HG03159 (cell line): ENCODE results near the gene CGB8.
"Not testable (repeated sequence)": the region's sequence is repeated elsewhere in the genome, so short reads cannot be mapped to it uniquely, and the experiment has no call there.

Experiments used
- ATAC-seq: cut with Tn5 transposase; IDR thresholded peaks from one replicate; pipeline ENCODE4 v1.9.1; 2021; ENCODE audit warnings: mild to moderate bottlenecking, moderate library complexity; ENCODE audit not compliant: unreplicated experiment

The CGB8 gene

DNA sequence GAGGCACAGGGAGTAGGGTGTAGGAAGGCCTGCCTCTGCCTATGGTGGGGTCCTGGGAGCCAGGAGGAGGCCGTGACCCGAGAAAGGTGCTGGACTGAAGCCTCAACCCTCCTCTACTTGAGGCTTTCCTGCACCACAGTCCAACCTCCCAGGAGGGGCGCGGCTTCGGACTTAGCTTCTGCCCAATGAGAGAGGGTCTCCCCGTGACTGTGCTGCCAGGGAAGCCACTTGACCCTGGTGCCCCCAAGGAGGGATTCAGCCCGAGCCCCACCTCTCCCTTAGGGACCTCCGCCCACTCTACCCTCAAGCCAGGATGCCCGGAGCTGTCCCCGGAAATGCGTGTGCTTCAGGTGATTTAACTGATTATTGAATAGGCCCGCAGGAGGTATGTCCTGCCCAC lies at the start of gene CGB8:
TSS of gene CGB8 (minus strand) at position 101 of the 400 bp plus-strand sequence. CDS start 372 bp downstream, outside the sequence.
- not testable (repeated sequence) for ATAC-seq

DNA sequence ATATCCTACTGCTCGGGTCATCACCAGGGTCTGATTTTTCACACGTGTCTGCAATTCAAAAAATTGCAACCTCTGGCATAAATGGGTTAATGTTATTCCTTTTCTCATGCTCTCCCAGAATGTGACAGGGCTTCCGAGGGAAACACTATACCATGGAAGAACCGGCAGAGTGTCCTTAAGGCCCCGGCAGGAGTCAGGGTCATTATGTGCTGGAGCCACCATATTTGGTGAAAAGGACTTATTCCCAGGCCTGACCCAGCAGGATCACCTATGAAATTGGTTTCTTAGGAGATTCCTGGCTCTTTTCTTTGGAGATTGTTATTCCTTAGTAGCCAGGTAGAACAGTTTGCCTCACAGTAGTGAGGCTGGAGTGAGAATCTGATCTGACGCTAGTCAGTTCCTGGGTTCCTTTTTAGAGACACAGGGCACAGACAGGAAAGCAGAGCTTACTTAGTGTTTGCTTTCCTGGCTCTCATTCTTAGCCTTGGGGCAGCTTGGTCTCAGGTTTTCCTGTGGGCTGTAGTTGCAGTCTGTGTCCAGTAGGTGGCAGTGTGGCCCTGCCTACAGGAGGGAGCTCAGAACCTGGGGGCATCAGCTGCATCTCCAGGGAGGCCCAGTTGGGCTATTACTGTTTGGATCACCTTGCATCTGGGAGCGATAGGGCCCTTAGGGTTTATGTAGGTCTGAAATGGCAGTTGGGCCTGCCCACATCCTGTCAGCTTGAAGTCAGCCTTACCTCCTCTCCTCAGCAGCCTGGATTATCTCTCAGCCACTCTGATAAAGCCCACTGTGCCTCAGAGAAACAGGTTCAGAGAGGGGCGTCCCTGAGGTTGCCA lies 48.8 kb upstream of the CGB8 start:
- ATAC-seq: no peak

DNA sequence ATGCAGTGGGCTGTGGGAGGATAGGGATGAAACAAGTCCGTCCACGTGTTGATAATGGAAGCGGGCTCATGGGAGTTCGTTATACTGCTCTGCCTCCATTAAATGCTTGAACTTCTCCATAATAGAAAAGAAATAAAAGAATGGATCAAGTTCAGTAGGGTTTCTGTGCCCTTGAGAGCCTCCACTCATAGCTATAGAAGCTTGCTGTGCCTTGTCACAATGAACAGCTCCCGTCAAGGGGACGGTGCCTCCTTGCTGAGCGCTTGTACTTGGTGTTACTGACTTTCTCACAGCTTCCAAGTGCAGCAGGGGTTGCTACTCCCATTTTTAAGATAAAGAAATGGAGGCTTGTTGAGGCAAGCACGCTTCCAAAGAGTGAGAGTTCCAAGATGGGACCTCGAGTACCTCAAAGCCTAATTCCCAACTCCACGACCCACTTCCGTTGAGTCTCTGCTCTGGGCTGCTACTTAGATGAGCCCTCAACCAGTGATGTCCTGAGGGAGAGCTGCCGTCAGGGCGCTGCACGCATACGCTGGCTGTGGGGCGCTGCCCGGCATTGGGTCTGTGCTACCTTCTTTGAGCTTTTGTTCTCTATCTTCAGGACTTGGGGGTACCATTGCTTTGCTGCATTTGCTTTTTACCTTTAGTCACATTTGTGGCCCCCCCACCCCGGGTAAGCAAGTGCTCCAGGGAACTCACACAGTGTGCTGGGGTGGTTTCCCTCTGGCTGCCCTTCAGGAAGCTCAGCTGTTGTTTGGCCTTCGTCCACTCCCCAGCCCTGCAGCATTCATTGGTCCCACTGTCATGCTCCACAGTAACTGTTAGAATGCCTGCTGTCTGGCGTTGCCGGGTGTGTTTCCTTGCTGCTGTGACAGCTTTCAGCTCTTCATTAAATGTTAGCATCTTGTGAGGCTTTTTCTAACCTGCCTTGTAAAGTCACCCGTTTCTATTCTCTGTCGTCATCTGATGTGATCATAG lies 45.9 kb upstream of the CGB8 start:
- no peak for ATAC-seq

DNA sequence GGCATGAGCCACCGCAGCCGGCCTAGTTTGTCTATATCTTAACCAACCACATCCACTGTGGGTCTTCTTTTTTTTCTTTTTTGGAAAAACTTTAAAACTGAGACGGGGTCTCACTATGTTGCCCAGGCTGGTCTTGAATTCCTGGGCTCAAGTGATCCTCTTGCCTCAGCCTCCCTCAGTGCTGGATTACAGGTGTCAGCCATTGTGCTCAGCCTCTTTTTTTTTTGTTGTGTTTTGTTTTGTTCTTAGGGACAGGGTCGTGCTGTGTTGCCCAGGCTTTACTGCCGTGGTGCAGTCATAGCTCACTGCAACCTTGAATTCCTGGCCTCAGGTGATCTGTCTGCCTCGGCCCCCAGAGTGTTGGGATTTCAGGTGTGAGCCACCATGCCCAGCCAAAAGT lies 43.8 kb upstream of the CGB8 start:
- no peak for ATAC-seq

DNA sequence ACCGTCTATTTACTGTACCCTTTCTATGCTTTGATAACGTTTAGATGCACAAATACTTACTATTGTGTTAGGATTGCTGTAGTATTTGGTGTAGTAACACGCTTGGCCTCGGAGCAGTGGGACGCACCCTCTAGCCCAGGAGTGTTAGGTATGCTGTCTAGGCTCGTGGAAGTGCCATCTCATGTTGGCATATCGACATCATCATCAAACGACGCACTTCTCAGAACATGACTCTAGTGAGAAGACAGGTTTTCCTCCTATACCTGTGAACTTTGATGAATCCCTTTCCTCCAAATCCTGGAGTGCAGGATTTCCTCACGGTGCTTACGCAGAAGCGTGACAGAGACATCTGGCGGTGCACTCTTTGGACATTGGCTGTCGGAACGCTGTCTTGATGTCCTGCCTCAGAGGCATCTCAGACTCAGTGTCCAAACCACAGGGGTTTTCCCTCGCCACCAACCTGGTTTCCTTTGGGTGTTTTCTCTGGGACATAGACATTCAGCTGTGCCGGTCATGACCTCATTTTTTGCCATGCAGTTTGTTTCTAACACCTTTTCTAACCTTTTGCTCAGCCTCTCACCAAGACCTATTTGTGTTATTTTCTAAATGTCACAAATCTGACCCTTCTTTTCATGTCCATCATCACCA lies 42.6 kb upstream of the CGB8 start:
- ATAC-seq: no peak

DNA sequence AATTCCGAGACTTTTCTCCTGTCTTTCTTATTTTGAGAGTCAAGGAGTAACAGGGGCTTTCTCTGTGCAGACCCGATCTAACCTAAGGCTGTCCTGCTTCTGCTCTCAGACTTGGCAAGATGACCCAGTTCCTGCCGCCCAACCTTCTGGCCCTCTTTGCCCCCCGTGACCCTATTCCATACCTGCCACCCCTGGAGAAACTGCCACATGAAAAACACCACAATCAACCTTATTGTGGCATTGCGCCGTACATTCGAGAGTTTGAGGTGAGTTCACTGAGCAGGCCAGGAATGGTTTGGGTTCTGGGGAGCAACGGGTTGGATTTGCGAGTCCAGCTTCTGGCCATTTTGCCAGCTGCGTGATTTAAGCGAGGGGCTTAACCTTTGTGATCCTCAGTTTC lies 37.4 kb upstream of the CGB8 start:
- no peak for ATAC-seq

DNA sequence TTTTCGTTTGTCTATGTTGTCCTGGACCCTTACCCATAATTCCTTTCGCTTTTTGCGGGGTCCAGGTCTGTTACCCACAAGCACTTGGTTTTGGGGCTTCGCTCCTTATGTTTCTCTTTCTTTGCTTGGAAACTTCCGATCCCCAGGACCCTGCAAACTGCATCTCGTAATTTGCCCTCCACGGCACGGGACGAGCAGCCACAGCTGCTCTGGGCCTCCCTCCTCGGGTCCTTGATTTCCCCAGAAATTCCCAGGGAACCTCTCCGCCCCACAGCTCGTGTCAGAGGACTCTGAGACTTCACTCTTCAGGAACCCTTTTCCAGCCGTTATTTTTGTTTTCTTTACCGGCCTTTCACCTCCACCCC lies 36.9 kb upstream of the CGB8 start:
- no peak for ATAC-seq

DNA sequence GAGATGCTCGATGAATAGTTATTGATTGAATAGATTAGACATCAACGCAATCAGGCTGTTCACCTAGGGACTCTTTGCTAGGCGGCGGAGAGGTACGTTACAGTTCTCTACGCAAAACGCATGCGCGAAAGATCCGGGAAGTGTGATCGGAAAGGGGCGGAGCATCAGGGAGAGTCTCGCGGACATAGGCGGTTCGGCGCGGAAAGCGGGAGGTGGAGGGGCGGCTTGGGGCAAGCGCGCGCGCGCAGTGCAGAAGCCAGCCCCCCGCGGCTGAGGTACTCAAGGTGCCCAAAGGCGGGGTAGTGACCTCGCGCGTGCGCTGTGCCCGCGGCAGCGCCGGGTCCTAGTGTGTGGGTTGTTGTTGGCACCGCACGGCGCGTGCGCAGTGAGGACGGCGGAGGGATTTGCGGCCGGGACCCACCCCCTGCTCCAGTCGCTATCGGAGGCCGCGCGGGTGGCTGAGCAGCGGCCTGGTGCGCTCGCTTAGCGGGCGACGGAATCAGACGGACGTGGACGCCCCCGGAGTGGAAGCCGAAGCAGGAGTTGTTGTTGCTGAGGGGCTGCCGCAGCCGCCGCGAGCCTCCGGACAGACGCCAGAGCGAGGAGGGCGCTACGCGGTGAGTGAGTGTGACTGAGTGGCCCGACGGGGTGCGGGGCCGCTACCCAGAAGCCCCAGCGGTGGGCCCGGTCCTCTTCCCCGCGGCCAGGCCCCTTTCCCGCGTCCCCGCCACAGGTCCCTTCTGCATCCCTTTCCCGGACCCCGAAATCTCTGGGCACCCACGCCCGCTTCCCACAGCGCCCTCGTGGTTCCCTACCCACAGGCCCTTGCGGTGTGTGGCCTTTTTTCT lies 36.3 kb upstream of the CGB8 start, which contains the start of gene SNRNP70:
TSS of gene SNRNP70 (plus strand) at position 432 of the 848 bp plus-strand sequence. CDS start 964 bp downstream, outside the sequence.
- peak; percentile 86 for ATAC-seq

DNA sequence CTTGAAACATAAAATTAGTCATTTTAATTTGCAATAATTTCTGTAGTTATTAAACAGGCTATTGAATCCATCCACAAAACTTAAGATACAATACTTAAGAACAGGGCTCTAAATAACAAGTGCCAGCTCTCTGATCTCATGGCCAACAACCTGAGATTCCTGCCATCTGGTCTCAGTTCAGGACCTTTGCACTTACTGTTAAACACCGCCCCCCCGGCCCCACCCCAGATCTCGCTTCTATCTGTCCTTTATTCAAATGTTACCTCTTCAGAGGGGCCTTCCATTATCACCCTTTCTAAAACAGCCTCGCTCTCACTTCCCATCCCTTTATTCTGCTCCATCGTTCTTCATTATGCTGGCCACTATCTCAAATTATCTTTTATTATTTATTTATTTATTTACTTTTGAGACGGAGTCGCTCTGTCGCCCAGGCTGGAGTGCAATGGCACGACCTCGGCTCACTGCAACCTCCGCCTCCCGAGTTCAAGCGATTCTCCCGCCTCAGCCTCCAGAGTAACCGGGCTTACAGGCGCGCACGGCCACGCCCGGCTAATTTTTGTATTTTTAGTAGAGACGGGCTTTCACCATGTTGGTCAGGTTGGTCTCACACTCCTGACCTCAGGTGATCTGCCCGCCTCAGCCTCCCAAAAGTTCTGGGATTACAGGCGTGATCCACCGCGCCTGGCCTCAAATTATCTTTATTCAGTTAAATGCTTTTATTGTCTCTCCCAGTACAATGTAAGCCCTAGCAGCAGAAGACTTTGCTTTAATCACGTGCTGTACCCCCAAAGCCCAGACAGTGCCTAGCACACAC lies 35.5 kb upstream of the CGB8 start:
- no peak for ATAC-seq

DNA sequence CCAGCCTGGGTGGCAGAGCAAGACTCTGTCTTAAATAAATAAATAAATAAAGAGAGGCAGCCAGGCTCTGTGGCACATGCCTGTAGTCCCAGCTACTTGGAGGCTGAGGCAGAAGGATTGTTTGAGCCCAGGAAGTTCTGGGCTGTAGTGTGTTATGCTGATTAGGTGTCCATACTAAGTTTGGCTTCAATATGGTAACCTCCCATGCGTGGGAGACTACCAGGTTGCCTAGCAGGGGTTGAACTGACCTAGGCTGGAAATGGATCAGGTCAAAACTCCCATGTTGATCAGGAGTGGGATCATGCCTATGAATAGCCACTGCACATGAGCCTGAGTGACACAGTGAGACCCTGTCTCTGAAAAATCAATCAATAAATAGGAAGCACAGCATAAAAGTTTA lies 32.4 kb upstream of the CGB8 start:
- no peak for ATAC-seq

DNA sequence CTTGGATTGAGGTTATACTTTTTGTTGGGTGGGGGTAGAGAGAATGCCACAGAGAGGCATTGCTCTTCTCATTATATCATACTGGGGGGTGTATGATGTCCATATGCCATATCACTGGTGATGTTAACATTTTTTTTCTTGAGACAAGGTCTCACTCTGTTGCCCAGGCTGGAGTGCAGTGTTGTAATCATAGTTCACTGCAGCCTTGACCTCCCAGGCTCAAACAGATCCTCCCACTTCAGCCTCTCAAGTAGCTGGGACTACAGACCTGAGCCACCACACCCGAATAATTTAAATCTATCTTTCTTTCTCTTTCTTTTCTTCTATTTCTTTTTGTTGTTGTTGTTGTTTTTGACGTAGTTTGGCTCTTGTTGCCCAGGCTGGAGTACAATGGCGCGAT lies 31.5 kb upstream of the CGB8 start:
- no peak for ATAC-seq

DNA sequence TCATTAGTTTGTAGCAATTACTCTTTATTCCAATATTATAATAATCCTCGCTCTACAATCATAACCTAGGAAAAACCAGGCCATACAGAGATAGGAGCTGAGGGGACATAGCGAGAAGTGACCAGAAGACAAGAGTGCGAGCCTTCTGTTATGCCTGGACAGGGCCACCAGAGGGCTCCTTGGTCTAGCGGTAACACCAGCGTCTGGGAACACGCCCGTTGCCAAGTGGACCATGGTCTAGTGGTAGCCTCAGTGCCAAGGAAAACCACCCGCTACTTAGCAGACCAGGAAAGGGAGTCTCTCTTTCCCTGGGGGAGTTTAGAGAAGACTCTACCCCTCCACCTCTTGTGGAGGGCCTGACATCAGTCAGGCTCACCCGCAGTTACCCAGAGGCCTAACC lies 26.0 kb upstream of the CGB8 start:
- ATAC-seq: not testable (repeated sequence)

DNA sequence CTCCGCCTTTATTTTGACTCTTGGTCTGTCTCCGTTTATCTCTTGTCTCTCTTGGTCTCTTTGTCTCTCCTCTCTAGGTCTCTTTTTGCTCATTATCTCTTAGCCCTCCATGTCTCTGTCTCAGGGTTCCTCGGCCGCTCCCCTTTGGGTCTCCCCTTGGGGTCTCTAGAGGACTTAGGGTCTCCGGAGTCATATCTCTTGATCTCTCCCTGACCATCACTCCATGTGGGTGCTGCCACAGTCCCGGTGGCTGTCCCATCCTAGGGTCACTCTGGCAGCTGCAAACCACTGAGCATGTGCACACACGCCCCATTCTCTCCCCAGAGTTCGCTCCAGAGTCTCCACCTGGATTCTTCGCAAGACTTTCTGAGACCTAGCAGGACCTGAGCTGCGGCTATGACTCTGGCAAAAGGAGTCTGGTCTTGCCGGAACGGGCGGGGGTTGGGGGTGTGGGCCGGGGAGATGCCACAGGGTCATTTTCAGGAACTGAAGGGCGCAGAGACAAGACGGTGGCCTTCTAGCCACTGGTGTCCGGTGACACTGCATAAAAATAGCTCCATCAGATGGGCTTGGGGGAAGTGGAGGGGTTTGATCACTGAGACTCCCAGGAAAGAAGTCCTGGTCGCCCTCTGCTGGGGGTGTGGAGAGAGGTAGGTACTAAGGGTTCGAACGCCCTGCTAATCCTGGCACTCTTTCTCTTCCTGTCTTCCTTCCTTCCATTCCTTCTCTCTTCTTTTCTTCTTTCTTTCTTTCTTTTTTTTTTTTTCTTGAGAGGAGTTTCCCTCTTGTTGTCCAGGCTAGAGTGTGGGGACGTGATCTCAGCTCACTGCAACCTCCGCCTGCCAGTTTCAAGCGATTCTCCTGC lies 24.8 kb upstream of the CGB8 start:
- no peak for ATAC-seq

DNA sequence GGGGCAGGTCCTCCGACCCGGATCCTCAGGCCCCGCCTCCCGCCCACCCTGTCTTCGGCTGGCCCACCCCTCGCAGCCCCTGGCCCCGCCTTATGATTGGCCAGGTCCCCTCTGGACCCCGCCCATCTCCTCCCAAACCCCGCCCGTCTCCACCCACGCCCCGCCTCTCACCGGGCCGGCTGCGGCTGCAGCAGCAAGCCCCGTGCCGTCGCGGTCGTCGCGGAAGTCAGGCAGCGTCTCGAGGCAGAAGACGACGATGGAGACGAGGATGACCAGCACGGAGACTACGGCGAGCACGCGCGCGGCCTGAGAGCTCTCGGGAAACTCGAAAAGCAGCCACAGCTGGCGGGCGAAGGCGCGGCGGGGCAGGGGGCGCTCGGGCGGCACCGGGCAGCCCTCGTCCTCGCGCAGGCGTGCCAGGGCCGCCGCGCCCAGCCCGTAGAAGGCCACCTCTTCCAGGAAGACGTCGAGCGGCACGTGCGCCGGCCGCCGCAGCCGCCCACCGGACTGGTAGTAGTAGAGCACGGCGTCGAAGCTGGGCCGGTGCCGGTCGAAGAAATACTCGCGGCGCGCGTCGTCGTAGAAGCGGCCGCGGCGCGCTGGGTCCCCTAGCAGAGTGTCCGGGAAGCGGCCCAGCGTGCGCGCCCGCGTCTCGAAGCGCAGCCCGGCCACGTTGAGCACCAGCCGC lies 23.1 kb upstream of the CGB8 start:
- no peak for ATAC-seq

DNA sequence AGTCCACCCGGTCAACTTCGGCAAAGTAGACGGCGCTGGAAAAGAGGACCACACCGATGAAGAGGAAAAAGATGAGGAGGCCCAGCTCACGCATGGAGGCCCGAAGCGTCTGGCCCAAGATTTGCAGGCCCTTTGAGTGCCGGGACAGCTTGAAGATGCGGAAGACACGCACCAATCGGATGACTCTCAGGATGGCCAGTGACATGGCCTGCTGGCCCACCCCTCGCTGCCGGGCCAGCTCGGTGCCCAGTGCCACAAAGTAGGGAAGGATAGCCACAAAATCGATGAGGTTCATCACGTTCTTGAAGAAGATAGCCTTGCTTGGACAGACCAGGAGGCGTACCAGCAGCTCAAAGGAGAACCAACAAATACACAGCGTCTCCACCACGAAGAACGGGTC lies 21.5 kb upstream of the CGB8 start:
- ATAC-seq: no peak

DNA sequence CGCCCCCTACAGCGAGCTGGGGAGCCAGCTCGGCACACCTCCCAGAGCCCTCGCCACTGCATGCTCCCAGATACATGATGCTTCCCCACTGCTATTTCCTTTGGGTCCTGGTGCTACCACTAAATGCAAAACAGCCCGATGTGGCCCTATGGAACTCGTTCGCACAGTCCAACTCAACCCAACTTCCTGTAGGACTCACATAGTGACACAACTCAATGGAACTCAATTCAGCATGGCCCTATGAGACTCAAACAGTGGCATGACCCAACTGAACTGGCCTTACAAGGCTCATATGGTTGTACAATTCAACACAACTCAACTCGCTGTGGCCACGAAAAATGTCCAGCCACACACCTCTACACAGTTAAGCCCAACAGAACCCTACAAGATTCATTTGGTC lies 20.1 kb upstream of the CGB8 start:
- ATAC-seq: no peak

DNA sequence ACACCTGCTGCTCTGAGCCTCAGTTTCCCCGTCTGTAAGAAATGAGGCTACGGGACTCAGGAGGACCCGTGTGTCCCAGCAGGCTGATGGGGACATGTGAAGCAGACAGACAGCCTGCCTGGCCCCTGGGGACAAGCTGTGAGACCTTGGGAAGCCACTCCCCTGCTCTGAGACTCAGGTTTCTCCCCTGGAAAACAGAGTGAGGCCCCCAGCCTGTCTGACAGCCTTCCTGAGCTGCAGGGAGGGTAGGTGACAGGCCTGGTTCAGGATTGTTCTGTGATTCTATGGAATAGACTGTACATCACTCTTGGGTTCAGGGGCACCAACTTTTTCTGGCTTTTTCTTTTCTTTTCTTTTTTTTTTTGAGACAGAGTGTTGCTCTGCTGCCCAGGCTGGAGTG lies 18.6 kb upstream of the CGB8 start:
- ATAC-seq: no peak

DNA sequence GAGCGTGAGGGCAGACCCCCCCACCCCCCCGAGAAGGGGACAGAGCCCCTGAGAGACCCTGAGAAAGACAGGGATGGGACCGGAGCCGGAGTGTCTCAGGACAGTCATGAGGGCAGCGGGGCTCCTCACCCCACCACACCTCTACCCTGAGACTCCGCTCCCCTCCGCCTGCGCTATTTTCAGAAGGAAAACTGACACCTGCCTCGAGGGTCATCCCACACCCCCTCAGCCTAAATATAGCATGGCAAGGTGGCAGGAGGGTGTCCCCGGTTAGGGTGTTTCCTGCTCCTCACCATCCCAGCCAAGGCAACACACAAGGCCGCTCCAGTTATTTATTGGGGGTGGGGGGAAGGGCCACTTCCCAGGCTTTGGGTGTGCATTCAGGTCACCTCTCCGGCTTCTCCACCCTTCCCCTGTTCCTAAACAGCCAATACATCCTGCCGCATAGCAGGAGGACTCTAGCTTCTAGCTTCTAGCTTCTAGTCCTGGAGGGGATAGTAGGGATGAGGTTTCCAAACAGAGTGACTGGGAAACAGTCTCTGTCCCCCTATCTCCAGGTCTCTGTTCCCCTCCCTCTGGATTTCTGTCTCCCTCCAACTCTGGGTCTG lies 17.1 kb upstream of the CGB8 start:
- ATAC-seq: no peak
